WTC11 (cell line): ENCODE results near the gene LIMS1. TPM values are rescaled to one million over a fixed set of nuclear protein-coding genes. Genes with fewer than 3 reads are reported as not detected.
"Not testable (repeated sequence)": the region's sequence is repeated elsewhere in the genome, so short reads cannot be mapped to it uniquely, and the experiment has no call there.

Experiments used
- ATAC-seq: fragments of 200-7000 bp; cut with Tn5 transposase; 2 replicates; pipeline ENCODE4 v1.10.0; 2021; ENCODE audit warnings: mild to moderate bottlenecking, moderate library complexity
- CTCF ChIA-PET: fragments of 300-600 bp; sonication (Branson Sonifier 250); formaldehyde crosslinking; loops from one replicate; lab custom pipeline; 2021; ENCODE audit warnings: antibody characterized with exemption; lab: Charles Lee
- POLR2A ChIA-PET: fragments of 350-600 bp; sonication (Branson Sonifier 250); formaldehyde crosslinking; loops from one replicate; lab custom pipeline; 2021; ENCODE audit warnings: antibody characterized with exemption; lab: Charles Lee
- DNase-seq: peaks from one replicate; pipeline ENCODE4 v3.0.0; 2021; ENCODE audit warnings: low spot score
- H3K27ac Mint-ChIP-seq: 2 replicates; pipeline ENCODE4 v1.8.0; 2021; ENCODE audit warnings: mixed read lengths
- H3K27me3 Mint-ChIP-seq: 2 replicates; pipeline ENCODE4 v1.8.0; 2021; ENCODE audit warnings: low read depth, mild to moderate bottlenecking, moderate library complexity, mixed read lengths
- H3K36me3 Mint-ChIP-seq: 2 replicates; pipeline ENCODE4 v1.8.0; 2021; ENCODE audit warnings: mixed read lengths
- H3K4me1 Mint-ChIP-seq: 2 replicates; pipeline ENCODE4 v1.8.0; 2022; ENCODE audit warnings: mixed read lengths
- H3K4me3 Mint-ChIP-seq: 2 replicates; pipeline ENCODE4 v1.8.0; 2021; ENCODE audit warnings: mild to moderate bottlenecking, moderate library complexity, mixed read lengths
- H3K9me3 Mint-ChIP-seq: 2 replicates; pipeline ENCODE4 v1.8.0; 2021; ENCODE audit warnings: mixed read lengths
- ETV6 ChIP-seq: sonication (generic); formaldehyde crosslinking; IDR thresholded peaks from 2 replicates; pipeline ENCODE4 v1.8.1; 2022; ENCODE audit warnings: mild to moderate bottlenecking, missing genetic modification reagents
- GTF2I ChIP-seq: fragments of 250-450 bp; sonication (Bioruptor Pico); conservative IDR thresholded peaks from 2 replicates; pipeline ENCODE4 v1.4.0; 2021; ENCODE audit warnings: mild to moderate bottlenecking
- JAZF1 ChIP-seq: fragments of 250-450 bp; sonication (Bioruptor Pico); IDR thresholded peaks from 2 replicates; pipeline ENCODE4 v1.9.0; 2021; ENCODE audit warnings: moderate library complexity, mild to moderate bottlenecking, inconsistent platforms
- NR1H2 ChIP-seq: sonication (generic); formaldehyde crosslinking; IDR thresholded peaks from 2 replicates; pipeline ENCODE4 v1.9.0; 2021; ENCODE audit warnings: mild to moderate bottlenecking, moderate library complexity, missing genetic modification reagents
- PRRX2 ChIP-seq: fragments of 250-450 bp; sonication (Bioruptor Pico); IDR thresholded peaks from 2 replicates; pipeline ENCODE4 v1.8.0; 2021; ENCODE audit warnings: mild to moderate bottlenecking
- TEAD4 ChIP-seq: sonication (generic); formaldehyde crosslinking; IDR thresholded peaks from 2 replicates; pipeline ENCODE4 v1.8.0; 2022; ENCODE audit warnings: mild to moderate bottlenecking, missing genetic modification reagents
- total RNA-seq: library from RNA; stranded (reverse); gene quantifications from 3 replicates; pipeline ENCODE4 v1.2.3, GENCODE V29; 2021
- TF ChIP-seq, protein P1 (sequence below): sonication (generic); formaldehyde crosslinking; IDR thresholded peaks from 2 replicates; pipeline ENCODE4 v1.8.0; 2022; ENCODE audit warnings: mild to moderate bottlenecking, missing genetic modification reagents
- TF ChIP-seq, protein P2 (sequence below): sonication (generic); formaldehyde crosslinking; IDR thresholded peaks from 2 replicates; pipeline ENCODE4 v1.8.1; 2023; ENCODE audit warnings: mild to moderate bottlenecking, missing genetic modification reagents
- TF ChIP-seq, protein P3 (sequence below): sonication (generic); formaldehyde crosslinking; IDR thresholded peaks from 2 replicates; pipeline ENCODE4 v1.8.1; 2022; ENCODE audit warnings: low read depth, missing genetic modification reagents, borderline replicate concordance
- TF ChIP-seq, protein P4 (sequence below): sonication (generic); formaldehyde crosslinking; conservative IDR thresholded peaks from 2 replicates; pipeline ENCODE4 v1.8.1; 2023; ENCODE audit warnings: mild to moderate bottlenecking, low read depth, missing genetic modification reagents, moderate library complexity
- TF ChIP-seq, protein P5 (sequence below): fragments of 250-450 bp; sonication (Bioruptor Pico); IDR thresholded peaks from 2 replicates; pipeline ENCODE4 v1.9.0; 2021; ENCODE audit warnings: moderate library complexity, mild to moderate bottlenecking, inconsistent platforms, borderline replicate concordance
- TF ChIP-seq, protein P6 (sequence below): sonication (generic); formaldehyde crosslinking; IDR thresholded peaks from 2 replicates; pipeline ENCODE4 v1.8.1; 2022; ENCODE audit warnings: missing genetic modification reagents, borderline replicate concordance
- TF ChIP-seq, protein P7 (sequence below): fragments of 250-450 bp; sonication (Bioruptor Pico); conservative IDR thresholded peaks from 2 replicates; pipeline ENCODE4 v1.9.0; 2021; ENCODE audit warnings: mild to moderate bottlenecking
- TF ChIP-seq, protein P8 (sequence below): sonication (generic); formaldehyde crosslinking; IDR thresholded peaks from 2 replicates; pipeline ENCODE4 v1.8.1; 2023; ENCODE audit warnings: mild to moderate bottlenecking, missing genetic modification reagents, moderate library complexity

The LIMS1 gene
- total RNA-seq, 1 experiment from 2014 or later, result 50.6 TPM

DNA sequence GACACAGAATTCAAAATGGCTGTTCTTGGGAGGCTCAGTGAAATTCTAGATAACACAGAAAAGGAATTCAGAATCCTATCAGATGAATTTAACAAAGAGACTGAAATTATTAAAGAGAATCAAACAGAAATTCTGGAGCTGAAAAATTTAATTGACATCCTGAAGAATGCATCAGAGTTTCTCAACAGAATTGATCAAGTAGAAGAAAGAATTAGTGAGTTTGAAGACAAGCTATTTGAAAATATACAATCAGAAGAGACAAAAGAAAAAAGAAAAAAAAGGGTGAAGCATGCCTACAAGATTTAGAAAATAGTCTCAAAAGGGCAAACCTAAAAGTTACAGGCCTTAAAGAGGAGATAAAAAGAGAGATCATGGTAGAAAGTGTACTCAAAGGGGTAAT, 173.0 kb downstream of the LIMS1 start (continued):
- TF ChIP-seq, protein P1, sequence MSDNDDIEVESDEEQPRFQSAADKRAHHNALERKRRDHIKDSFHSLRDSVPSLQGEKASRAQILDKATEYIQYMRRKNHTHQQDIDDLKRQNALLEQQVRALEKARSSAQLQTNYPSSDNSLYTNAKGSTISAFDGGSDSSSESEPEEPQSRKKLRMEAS, result no peak
- TF ChIP-seq, protein P2, sequence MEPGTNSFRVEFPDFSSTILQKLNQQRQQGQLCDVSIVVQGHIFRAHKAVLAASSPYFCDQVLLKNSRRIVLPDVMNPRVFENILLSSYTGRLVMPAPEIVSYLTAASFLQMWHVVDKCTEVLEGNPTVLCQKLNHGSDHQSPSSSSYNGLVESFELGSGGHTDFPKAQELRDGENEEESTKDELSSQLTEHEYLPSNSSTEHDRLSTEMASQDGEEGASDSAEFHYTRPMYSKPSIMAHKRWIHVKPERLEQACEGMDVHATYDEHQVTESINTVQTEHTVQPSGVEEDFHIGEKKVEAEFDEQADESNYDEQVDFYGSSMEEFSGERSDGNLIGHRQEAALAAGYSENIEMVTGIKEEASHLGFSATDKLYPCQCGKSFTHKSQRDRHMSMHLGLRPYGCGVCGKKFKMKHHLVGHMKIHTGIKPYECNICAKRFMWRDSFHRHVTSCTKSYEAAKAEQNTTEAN, result no peak
- TF ChIP-seq, protein P3, sequence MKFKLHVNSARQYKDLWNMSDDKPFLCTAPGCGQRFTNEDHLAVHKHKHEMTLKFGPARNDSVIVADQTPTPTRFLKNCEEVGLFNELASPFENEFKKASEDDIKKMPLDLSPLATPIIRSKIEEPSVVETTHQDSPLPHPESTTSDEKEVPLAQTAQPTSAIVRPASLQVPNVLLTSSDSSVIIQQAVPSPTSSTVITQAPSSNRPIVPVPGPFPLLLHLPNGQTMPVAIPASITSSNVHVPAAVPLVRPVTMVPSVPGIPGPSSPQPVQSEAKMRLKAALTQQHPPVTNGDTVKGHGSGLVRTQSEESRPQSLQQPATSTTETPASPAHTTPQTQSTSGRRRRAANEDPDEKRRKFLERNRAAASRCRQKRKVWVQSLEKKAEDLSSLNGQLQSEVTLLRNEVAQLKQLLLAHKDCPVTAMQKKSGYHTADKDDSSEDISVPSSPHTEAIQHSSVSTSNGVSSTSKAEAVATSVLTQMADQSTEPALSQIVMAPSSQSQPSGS (CRISPR knock-in tag), result no peak
- TF ChIP-seq, protein P4, sequence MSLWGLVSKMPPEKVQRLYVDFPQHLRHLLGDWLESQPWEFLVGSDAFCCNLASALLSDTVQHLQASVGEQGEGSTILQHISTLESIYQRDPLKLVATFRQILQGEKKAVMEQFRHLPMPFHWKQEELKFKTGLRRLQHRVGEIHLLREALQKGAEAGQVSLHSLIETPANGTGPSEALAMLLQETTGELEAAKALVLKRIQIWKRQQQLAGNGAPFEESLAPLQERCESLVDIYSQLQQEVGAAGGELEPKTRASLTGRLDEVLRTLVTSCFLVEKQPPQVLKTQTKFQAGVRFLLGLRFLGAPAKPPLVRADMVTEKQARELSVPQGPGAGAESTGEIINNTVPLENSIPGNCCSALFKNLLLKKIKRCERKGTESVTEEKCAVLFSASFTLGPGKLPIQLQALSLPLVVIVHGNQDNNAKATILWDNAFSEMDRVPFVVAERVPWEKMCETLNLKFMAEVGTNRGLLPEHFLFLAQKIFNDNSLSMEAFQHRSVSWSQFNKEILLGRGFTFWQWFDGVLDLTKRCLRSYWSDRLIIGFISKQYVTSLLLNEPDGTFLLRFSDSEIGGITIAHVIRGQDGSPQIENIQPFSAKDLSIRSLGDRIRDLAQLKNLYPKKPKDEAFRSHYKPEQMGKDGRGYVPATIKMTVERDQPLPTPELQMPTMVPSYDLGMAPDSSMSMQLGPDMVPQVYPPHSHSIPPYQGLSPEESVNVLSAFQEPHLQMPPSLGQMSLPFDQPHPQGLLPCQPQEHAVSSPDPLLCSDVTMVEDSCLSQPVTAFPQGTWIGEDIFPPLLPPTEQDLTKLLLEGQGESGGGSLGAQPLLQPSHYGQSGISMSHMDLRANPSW, result no peak
- TF ChIP-seq, protein P5, sequence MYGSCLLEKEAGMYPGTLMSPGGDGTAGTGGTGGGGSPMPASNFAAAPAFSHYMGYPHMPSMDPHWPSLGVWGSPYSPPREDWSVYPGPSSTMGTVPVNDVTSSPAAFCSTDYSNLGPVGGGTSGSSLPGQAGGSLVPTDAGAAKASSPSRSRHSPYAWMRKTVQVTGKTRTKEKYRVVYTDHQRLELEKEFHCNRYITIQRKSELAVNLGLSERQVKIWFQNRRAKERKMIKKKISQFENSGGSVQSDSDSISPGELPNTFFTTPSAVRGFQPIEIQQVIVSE (CRISPR knock-in tag), result no peak
- TF ChIP-seq, protein P6, sequence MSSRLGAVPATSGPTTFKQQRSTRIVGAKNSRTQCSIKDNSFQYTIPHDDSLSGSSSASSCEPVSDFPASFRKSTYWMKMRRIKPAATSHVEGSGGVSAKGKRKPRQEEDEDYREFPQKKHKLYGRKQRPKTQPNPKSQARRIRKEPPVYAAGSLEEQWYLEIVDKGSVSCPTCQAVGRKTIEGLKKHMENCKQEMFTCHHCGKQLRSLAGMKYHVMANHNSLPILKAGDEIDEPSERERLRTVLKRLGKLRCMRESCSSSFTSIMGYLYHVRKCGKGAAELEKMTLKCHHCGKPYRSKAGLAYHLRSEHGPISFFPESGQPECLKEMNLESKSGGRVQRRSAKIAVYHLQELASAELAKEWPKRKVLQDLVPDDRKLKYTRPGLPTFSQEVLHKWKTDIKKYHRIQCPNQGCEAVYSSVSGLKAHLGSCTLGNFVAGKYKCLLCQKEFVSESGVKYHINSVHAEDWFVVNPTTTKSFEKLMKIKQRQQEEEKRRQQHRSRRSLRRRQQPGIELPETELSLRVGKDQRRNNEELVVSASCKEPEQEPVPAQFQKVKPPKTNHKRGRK (CRISPR knock-in tag), result no peak
- no peak for TF ChIP-seq TEAD4 (CRISPR knock-in tag)
- TF ChIP-seq NR1H2 (CRISPR knock-in tag), result no peak

DNA sequence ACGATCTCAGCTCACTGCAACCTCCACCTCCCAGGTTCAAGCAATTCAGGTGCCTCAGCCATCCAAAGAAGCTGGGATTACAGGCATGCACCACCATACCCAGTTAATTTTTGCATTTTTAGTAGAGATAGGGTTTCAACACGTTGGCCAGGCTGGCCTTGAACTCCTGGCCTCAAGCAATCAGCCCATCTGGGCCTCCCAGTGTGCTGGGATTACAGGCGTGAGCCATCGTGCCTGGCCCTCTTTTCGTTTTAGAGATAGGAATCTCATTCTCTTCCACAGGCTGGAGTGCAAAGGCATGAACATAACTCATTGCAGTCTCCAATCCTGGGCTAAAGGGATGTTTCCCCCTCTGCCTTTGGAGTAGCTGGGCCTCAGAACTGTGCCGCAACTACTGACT, 182.7 kb downstream of the LIMS1 start:
- H3K9me3 Mint-ChIP-seq, POLR2A ChIA-PET, H3K4me3 Mint-ChIP-seq, H3K27me3 Mint-ChIP-seq, H3K27ac Mint-ChIP-seq, DNase-seq, CTCF ChIA-PET, H3K36me3 Mint-ChIP-seq, ATAC-seq: not testable (repeated sequence)
- H3K4me1 Mint-ChIP-seq, result peaks cover 10% of the 10 kb centered on the region

DNA sequence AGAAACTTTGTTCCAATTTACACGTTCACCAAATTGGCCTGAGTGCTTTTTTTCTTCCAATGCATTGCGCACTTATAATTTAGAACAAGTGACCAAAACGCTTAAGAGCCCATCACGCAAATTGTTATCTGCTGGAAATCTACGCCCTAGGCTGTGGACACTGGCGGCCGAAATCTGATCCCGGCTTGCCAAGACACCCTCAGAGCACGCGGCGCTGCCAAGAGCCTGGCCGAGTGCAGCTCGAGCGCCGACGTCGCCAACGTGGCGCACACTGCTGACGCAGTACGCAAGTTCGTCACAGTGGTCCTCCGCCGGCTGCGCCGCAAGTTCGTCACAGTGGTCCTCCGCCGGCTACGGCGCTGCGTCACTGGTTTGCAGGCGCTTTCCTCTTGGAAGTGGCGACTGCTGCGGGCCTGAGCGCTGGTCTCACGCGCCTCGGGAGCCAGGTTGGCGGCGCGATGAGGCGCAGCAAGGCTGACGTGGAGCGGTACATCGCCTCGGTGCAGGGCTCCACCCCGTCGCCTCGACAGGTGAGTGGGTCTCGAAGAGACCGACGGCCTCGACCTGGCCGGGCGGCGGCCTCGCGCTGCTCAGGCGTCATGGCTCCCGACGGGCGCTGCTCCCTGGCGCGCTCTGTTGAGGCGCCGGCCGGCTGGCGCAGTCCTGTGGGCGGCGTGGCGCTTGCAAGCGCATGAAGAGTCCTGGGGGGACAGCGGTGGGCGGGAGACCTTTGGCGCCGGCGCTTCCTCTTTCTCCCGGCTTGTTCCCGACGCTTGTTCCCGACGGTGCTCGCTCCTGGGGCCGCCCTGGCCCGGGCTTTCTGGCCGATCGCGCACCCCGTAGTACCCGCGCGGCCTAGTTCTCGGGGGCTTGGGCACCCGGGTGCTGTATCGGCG, 185.1 kb downstream of the LIMS1 start, which contains the start of gene RANBP2:
TSS of gene RANBP2 (plus strand) at position 334 of the 896 bp plus-strand sequence. CDS start at position 459, 125 bp downstream.
- Mint-ChIP-seq H3K9me3 (no peaks in the 10 kb centered on the region), H3K4me1 (peaks cover 15% of the 10 kb centered on the region), H3K27me3 (no peaks in the 10 kb centered on the region), H3K36me3 (no peaks in the 10 kb centered on the region), H3K4me3 (peak within 1 kb of the TSS; percentile 81), H3K27ac (peak within 1 kb of the TSS; percentile 97)
- peak; percentile 93 for DNase-seq
- peak; percentile 95 for ATAC-seq
- ChIA-PET CTCF (interaction anchor here (1.1 to 2.0 kb wide), 2 partner anchors 83 to 503 kb away, joined by 3 to 4 read pairs; no protein-coding TSS in a partner anchor), POLR2A (no interaction called here)
- TF ChIP-seq ETV6 (CRISPR knock-in tag) (peak; percentile 85; the same call in 1 of the 2 replicates), JAZF1 (CRISPR knock-in tag) (no peak), GTF2I (CRISPR knock-in tag) (no peak), PRRX2 (CRISPR knock-in tag) (no peak), TEAD4 (CRISPR knock-in tag) (peak; percentile 65; the same call in 1 of the 2 replicates)
- TF ChIP-seq, protein P7, sequence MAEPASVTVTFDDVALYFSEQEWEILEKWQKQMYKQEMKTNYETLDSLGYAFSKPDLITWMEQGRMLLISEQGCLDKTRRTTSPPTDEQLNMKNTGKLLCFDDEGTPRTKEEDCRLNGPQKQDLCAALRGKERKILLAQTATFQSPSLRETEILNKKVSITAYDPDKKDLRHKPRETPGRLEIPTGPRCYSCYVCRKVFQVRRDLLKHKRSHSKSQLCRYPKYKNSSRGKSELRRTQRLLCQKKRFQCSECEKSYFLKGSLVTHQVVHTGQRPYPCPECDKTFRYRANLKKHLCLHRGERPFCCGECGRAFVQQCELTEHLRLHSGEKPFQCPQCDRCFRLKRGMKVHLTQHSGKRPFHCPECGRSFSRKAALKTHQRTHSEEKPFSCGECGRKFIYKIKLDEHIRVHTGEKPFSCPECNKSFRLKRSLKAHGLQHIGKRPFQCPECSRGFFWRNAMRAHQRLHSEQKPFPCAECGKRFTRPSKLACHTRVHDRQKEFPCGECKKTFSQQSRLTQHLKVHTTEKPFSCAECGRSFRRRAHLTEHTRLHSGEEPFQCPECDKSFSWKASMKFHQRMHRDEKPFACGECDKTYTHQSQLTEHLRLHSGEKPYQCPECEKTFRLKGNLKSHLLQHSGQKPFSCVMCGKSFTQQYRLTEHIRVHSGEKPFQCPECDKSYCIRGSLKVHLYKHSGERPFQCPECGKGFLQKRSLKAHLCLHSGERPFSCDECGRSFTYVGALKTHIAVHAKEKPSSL (CRISPR knock-in tag), result no peak
- TF ChIP-seq, protein P6 (CRISPR knock-in tag), result no peak
- TF ChIP-seq, protein P8, sequence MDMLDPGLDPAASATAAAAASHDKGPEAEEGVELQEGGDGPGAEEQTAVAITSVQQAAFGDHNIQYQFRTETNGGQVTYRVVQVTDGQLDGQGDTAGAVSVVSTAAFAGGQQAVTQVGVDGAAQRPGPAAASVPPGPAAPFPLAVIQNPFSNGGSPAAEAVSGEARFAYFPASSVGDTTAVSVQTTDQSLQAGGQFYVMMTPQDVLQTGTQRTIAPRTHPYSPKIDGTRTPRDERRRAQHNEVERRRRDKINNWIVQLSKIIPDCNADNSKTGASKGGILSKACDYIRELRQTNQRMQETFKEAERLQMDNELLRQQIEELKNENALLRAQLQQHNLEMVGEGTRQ (CRISPR knock-in tag), result peak; percentile 62
- TF ChIP-seq, protein P5 (CRISPR knock-in tag), result no peak
